ENCODE results near the gene POLR2L. TPM values are rescaled to one million over a fixed set of nuclear protein-coding genes. Genes with fewer than 3 reads are reported as not detected.
A peak's percentile ranks its signal among the peaks of the same experiment; 100 is the strongest.

The POLR2L gene
- total and polyA plus RNA-seq, 2 of the 13 experiments (the other 11 are each of a cell fraction or from before 2014, with no cell fraction given): 104 to 114 TPM

- peak; percentile 65; the same call in 1 of the 2 replicates for TF ChIP-seq HMGXB3 (CRISPR knock-in tag; IDR thresholded peaks at IDR 0.05; ENCODE audit: borderline replicate concordance)
- no peak for TF ChIP-seq ELF4 (CRISPR knock-in tag; IDR thresholded peaks at IDR 0.05; ENCODE audit: borderline replicate concordance)
- TF ChIP-seq DZIP1 (CRISPR knock-in tag; IDR thresholded peaks at IDR 0.05): peak; percentile 74; the same call in 1 of the 2 replicates
- TF ChIP-seq FIP1L1 (IDR thresholded peaks at IDR 0.05; ENCODE audit: borderline replicate concordance, insufficient read depth, low read depth, low read length): 0 out of 2 replicates have a peak, but pooled peaks have one; percentile 51
- TF ChIP-seq ATF7-NPFF (CRISPR knock-in tag; IDR thresholded peaks at IDR 0.05; ENCODE audit: low read depth): 0 out of 2 replicates have a peak, but pooled peaks have one; percentile 86
- no peak for TF ChIP-seq SYNCRIP (IDR thresholded peaks at IDR 0.05; ENCODE audit: insufficient read depth, low read depth, low read length)
- TF ChIP-seq TMF1 (CRISPR knock-in tag; IDR thresholded peaks at IDR 0.05; ENCODE audit: low read depth): peak; percentile 32; the same call in 1 of the 2 replicates
- TF ChIP-seq SRY (CRISPR knock-in tag; IDR thresholded peaks at IDR 0.05): peak; percentile 81
- no peak for TF ChIP-seq ATF7 (IDR thresholded peaks at IDR 0.05)
- TF ChIP-seq ATF7 (CRISPR knock-in tag; IDR thresholded peaks at IDR 0.05): no peak
- no peak for TF ChIP-seq SRF (IDR thresholded peaks at IDR 0.05; ENCODE audit: low read depth, low read length)
- peak; percentile 77 for TF ChIP-seq SKI (IDR thresholded peaks at IDR 0.05; ENCODE audit: partially characterized antibody)
- TF ChIP-seq PBX2 (CRISPR knock-in tag; IDR thresholded peaks at IDR 0.05): no peak
- TF ChIP-seq ZNF740 (CRISPR knock-in tag; IDR thresholded peaks at IDR 0.05): no peak
- TF ChIP-seq ZNF616 (CRISPR knock-in tag; IDR thresholded peaks at IDR 0.05; ENCODE audit: low read depth): no peak
- peak; percentile 55; the same call in 1 of the 2 replicates for TF ChIP-seq HES4 (CRISPR knock-in tag; IDR thresholded peaks at IDR 0.05; ENCODE audit: borderline replicate concordance)
- TF ChIP-seq ZSCAN22 (CRISPR knock-in tag; IDR thresholded peaks at IDR 0.05): 0 out of 2 replicates have a peak, but pooled peaks have one; percentile 28
- TF ChIP-seq ZNF672 (CRISPR knock-in tag; IDR thresholded peaks at IDR 0.05): no peak
- no peak for TF ChIP-seq CREB3 (CRISPR knock-in tag; IDR thresholded peaks at IDR 0.05)
Measured at GRCh38 chr11:827146-827896, 15.0 kb downstream of the POLR2L start (continued).
